IMR-90 (cell line): Measurements from ENCODE around the gene TCF4. TPM values are rescaled to one million over a fixed set of nuclear protein-coding genes. Genes with fewer than 3 reads are reported as not detected.
A peak's percentile ranks its signal among the peaks of the same experiment; 100 is the strongest.

Experiments used
- ATAC-seq: fragments of 200-7000 bp; cut with Tn5 transposase; 2 replicates; pipeline ENCODE4 v1.9.1; 2020; ENCODE audit warnings: low read depth, mild to moderate bottlenecking, moderate library complexity
- BruUV-seq: library from RNA; stranded (reverse); fragments of 400-500 nt; replicated peaks from 2 replicates; lab custom pipeline; 2021; lab: Mats Ljungman, UMichigan
- CTCF ChIA-PET: fragments of 300-600 bp; formaldehyde crosslinking; extraction: SDS; loops from one replicate; lab custom pipeline; 2021; ENCODE audit warnings: antibody characterized with exemption; lab: Yijun Ruan, JAX
- POLR2A ChIA-PET: fragments of 300-600 bp; sonication (Branson Sonifier 250); formaldehyde crosslinking; loops from one replicate; lab custom pipeline; 2022; ENCODE audit warnings: antibody characterized with exemption; ENCODE audit not compliant: unreplicated experiment; lab: Charles Lee
- DNase-seq: peaks from one replicate; pipeline ENCODE4 v3.0.0; 2013
- H2AFZ ChIP-seq: replicated peaks from 2 replicates; pipeline ENCODE3; 2013; ENCODE audit warnings: low read length, mild to moderate bottlenecking; ENCODE audit not compliant: poor library complexity
- H2AK5ac ChIP-seq: 2 replicates; pipeline ENCODE4 v1.6.1; 2013; ENCODE audit warnings: low read depth, low read length, inconsistent platforms
- H2AK9ac ChIP-seq: replicated peaks from 2 replicates; pipeline ENCODE3; 2013; ENCODE audit warnings: mild to moderate bottlenecking, low read depth, low read length, moderate library complexity; ENCODE audit not compliant: poor library complexity
- H2BK120ac ChIP-seq: 2 replicates; pipeline ENCODE4 v1.6.1; 2013; ENCODE audit warnings: low read depth, low read length, inconsistent platforms
- H2BK15ac ChIP-seq: 3 replicates; pipeline ENCODE4 v1.6.1; 2013; ENCODE audit warnings: low read depth, low read length, inconsistent platforms
- H2BK20ac ChIP-seq: 2 replicates; pipeline ENCODE4 v1.6.1; 2013; ENCODE audit warnings: low read depth, mild to moderate bottlenecking, inconsistent platforms, low read length, moderate library complexity
- H2BK5ac ChIP-seq: 2 replicates; pipeline ENCODE4 v1.6.1; 2013; ENCODE audit warnings: mild to moderate bottlenecking, low read depth, low read length, inconsistent platforms; ENCODE audit not compliant: poor library complexity, severe bottlenecking
- H3K14ac ChIP-seq: replicated peaks from 2 replicates; pipeline ENCODE4 v1.6.1; 2013; ENCODE audit warnings: low read depth, low read length, inconsistent platforms
- H3K18ac ChIP-seq: 2 replicates; pipeline ENCODE4 v1.6.1; 2013; ENCODE audit warnings: low read depth, low read length, control low read depth
- H3K23ac ChIP-seq: 2 replicates; pipeline ENCODE4 v1.6.1; 2013; ENCODE audit warnings: low read depth, low read length, inconsistent platforms
- H3K27ac ChIP-seq: 2 replicates; pipeline ENCODE4 v1.5.1; 2013; ENCODE audit warnings: mild to moderate bottlenecking, control low read depth, low read length; ENCODE audit not compliant: insufficient read depth
- H3K27me3 ChIP-seq: 2 replicates; pipeline ENCODE4 v1.6.1; 2013; ENCODE audit warnings: low read length; ENCODE audit not compliant: control insufficient read depth, insufficient read depth
- H3K36me3 ChIP-seq: 2 replicates; pipeline ENCODE4 v1.6.1; 2013; ENCODE audit warnings: low read length, mixed read lengths; ENCODE audit not compliant: control insufficient read depth, insufficient read depth
- H3K4ac ChIP-seq: 2 replicates; pipeline ENCODE4 v1.6.1; 2013; ENCODE audit warnings: low read depth, low read length, inconsistent platforms
- H3K4me1 ChIP-seq: 2 replicates; pipeline ENCODE4 v1.6.1; 2013; ENCODE audit warnings: low read length, mixed read lengths; ENCODE audit not compliant: control insufficient read depth, insufficient read depth
- H3K4me2 ChIP-seq: 2 replicates; pipeline ENCODE4 v1.6.1; 2013; ENCODE audit warnings: low read depth, mild to moderate bottlenecking, control low read depth, low read length, moderate library complexity
- H3K4me3 ChIP-seq: 2 replicates; pipeline ENCODE4 v1.5.1; 2013; ENCODE audit warnings: low read depth, mild to moderate bottlenecking, control low read depth, low read length, moderate library complexity; ENCODE audit not compliant: insufficient read depth
- H3K56ac ChIP-seq: 2 replicates; pipeline ENCODE4 v1.6.1; 2013; ENCODE audit warnings: low read length, inconsistent platforms; ENCODE audit not compliant: insufficient read depth; ENCODE audit errors: extremely low read depth
- H3K79me1 ChIP-seq, 2 experiments: 2 replicates each; pipeline ENCODE4 v1.6.1; 2013; ENCODE audit warnings: low read length in 2 of 2, inconsistent platforms in 1 of 2, low read depth in 1 of 2
- H3K9ac ChIP-seq: 2 replicates; pipeline ENCODE4 v1.6.1; 2013; ENCODE audit warnings: low read depth, low read length, control low read depth
- H3K9me1 ChIP-seq: 2 replicates; pipeline ENCODE4 v1.6.1; 2013; ENCODE audit warnings: low read length, inconsistent platforms; ENCODE audit not compliant: insufficient read depth
- H3K9me3 ChIP-seq: 2 replicates; pipeline ENCODE4 v1.6.1; 2013; ENCODE audit warnings: low read length; ENCODE audit not compliant: control insufficient read depth, insufficient read depth
- H4K20me1 ChIP-seq: 2 replicates; pipeline ENCODE4 v1.6.1; 2013; ENCODE audit warnings: low read length, inconsistent platforms; ENCODE audit not compliant: insufficient read depth
- H4K5ac ChIP-seq: 2 replicates; pipeline ENCODE4 v1.6.1; 2013; ENCODE audit warnings: mild to moderate bottlenecking, low read depth, low read length, control low read depth
- H4K8ac ChIP-seq, 2 experiments: 2 replicates each; pipeline ENCODE4 v1.6.1; 2013; ENCODE audit warnings: low read depth in 2 of 2, low read length in 2 of 2, control low read depth in 1 of 2, inconsistent platforms in 1 of 2
- H4K91ac ChIP-seq: 2 replicates; pipeline ENCODE4 v1.6.1; 2013; ENCODE audit warnings: low read depth, low read length, inconsistent platforms; ENCODE audit not compliant: insufficient read depth
- BHLHE40 ChIP-seq: fragments of 150-350 bp; IDR thresholded peaks from 2 replicates; pipeline ENCODE4 v1.6.1; 2016; ENCODE audit warnings: mild to moderate bottlenecking, low read depth, low read length
- CEBPB ChIP-seq: IDR thresholded peaks from 2 replicates; pipeline ENCODE4 v1.6.1; 2012; ENCODE audit warnings: low read depth, low read length, improper control_type of control experiment
- CHD1 ChIP-seq: IDR thresholded peaks from 2 replicates; pipeline ENCODE4 v1.6.1; 2012; ENCODE audit warnings: low read depth, low read length, improper control_type of control experiment
- CTCF ChIP-seq: conservative IDR thresholded peaks from 2 replicates; pipeline ENCODE4 v1.5.1; 2012; ENCODE audit warnings: mild to moderate bottlenecking, low read depth, low read length, improper control_type of control experiment
- ELK1 ChIP-seq: fragments of 150-350 bp; IDR thresholded peaks from 2 replicates; pipeline ENCODE4 v1.6.1; 2016; ENCODE audit warnings: low read depth, mild to moderate bottlenecking, low read length, moderate library complexity, borderline replicate concordance
- FOS ChIP-seq: fragments of 150-350 bp; IDR thresholded peaks from 2 replicates; pipeline ENCODE4 v1.6.1; 2016; ENCODE audit warnings: low read depth, low read length
- MAFK ChIP-seq: IDR thresholded peaks from 2 replicates; pipeline ENCODE4 v1.6.1; 2012; ENCODE audit warnings: low read depth, low read length, improper control_type of control experiment
- MAZ ChIP-seq: IDR thresholded peaks from 2 replicates; pipeline ENCODE4 v1.6.1; 2012; ENCODE audit warnings: low read depth, mild to moderate bottlenecking, low read length, improper control_type of control experiment, moderate library complexity, borderline replicate concordance
- MXI1 ChIP-seq: IDR thresholded peaks from 2 replicates; pipeline ENCODE4 v1.6.1; 2012; ENCODE audit warnings: low read depth, mild to moderate bottlenecking, low read length, moderate library complexity, borderline replicate concordance
- NFE2L2 ChIP-seq: fragments of 150-350 bp; IDR thresholded peaks from 2 replicates; pipeline ENCODE4 v1.6.1; 2016; ENCODE audit warnings: low read depth, mild to moderate bottlenecking, low read length
- POLR2A ChIP-seq: IDR thresholded peaks from 2 replicates; pipeline ENCODE4 v1.6.1; 2012; ENCODE audit warnings: mild to moderate bottlenecking, low read depth, low read length
- RAD21 ChIP-seq: IDR thresholded peaks from 2 replicates; pipeline ENCODE4 v1.6.1; 2012; ENCODE audit warnings: low read length, improper control_type of control experiment
- RCOR1 ChIP-seq: IDR thresholded peaks from 2 replicates; pipeline ENCODE4 v1.6.1; 2012; ENCODE audit warnings: mild to moderate bottlenecking, low read length, improper control_type of control experiment; ENCODE audit not compliant: insufficient replicate concordance
- RFX5 ChIP-seq: IDR thresholded peaks from 2 replicates; pipeline ENCODE4 v1.8.0; 2012; ENCODE audit warnings: low read depth, mild to moderate bottlenecking, low read length, moderate library complexity
- SMC3 ChIP-seq: fragments of 150-350 bp; IDR thresholded peaks from 2 replicates; pipeline ENCODE4 v1.6.1; 2016; ENCODE audit warnings: low read depth, mild to moderate bottlenecking, antibody characterized with exemption, low read length, moderate library complexity
- USF2 ChIP-seq: fragments of 150-350 bp; IDR thresholded peaks from 2 replicates; pipeline ENCODE4 v1.6.1; 2017; ENCODE audit warnings: mild to moderate bottlenecking, antibody characterized with exemption, low read length, low read depth
- WGBS, 2 experiments: methylation state at CpG; one replicate each; pipeline versions ENCODE4 v1.1.5 to v1.1.7; 2013; ENCODE audit warnings: missing lambda C conversion rate in 2 of 2; ENCODE audit not compliant: insufficient read length in 1 of 2; ENCODE audit errors: extremely low coverage in 2 of 2; 5-methylcytosine and 5-hydroxymethylcytosine counted together
- dilution Hi-C: fragments of 300-500 bp; cut with HindIII; formaldehyde crosslinking; loops from one replicate; pipeline ENCODE4 v1.14.3; 2018; ENCODE audit warnings: low sequenced_read_pairs; ENCODE audit not compliant: unreplicated experiment
- in situ Hi-C: fragments of 300-500 bp; cut with MboI; formaldehyde crosslinking; loops from 3 replicates; pipeline ENCODE4 v1.14.3; 2019; ENCODE audit warnings: low sequenced_read_pairs, inconsistent platforms, mixed read lengths
- intact Hi-C: fragments of 100-400 bp; cut with micrococcal nuclease; formaldehyde crosslinking; loops from 2 replicates; pipeline ENCODE4 v1.10.0; 2022
- polyA plus RNA-seq, 3 experiments: library from polyadenylated mRNA; depleted of rRNA; stranded (reverse); fragments of >200 nt; gene quantifications; 2 replicates each; pipeline ENCODE4 v1.2.3, GENCODE V29; 2012; ENCODE audit warnings: low replicate concordance in 1 of 3
- total RNA-seq: library from RNA; depleted of rRNA; stranded (reverse); fragments of >200 nt; gene quantifications from 2 replicates; pipeline ENCODE4 v1.2.3, GENCODE V29; 2012

Gene TCF4
- total and polyA plus RNA-seq, 2 of the 4 experiments (the other 2 are of a cell fraction), result 30.0 to 87.1 TPM

- Histone ChIP-seq H3K27me3 (no peaks in the 10 kb centered on the region), H3K4me3 (no peak overlapping the region), H3K14ac (0 out of 2 replicates have a peak overlapping the region, but pooled peaks have one; percentile 5), H3K27ac (no peak overlapping the region), H3K79me1 (peaks cover 36 to 73% of the 10 kb centered on the region in 2 experiments), H2BK20ac (no peak overlapping the region), H2AK9ac (no peak overlapping the region), H3K9me3 (no peaks in the 10 kb centered on the region), H2AFZ (no peak overlapping the region), H3K18ac (no peak overlapping the region), H3K56ac (no peak overlapping the region), H3K4ac (no peak overlapping the region), H4K91ac (no peak overlapping the region), H2AK5ac (0 out of 2 replicates have a peak overlapping the region, but pooled peaks have one; percentile 16), H4K5ac (no peak overlapping the region), H3K23ac (peak overlapping the region; percentile 23; the same call in 1 of the 2 replicates), H3K4me2 (no peak overlapping the region), H2BK5ac (no peak overlapping the region), H3K4me1 (peaks cover 18% of the 10 kb centered on the region), H2BK15ac (no peak overlapping the region), H3K36me3 (peaks cover 1% of the 10 kb centered on the region; the same call in 1 of the 2 replicates), H4K20me1 (peaks cover 14% of the 10 kb centered on the region; the same call in 1 of the 2 replicates), H3K9me1 (peaks cover 24% of the 10 kb centered on the region), H2BK120ac (no peak overlapping the region), H3K9ac (no peak overlapping the region), H4K8ac (no peak overlapping the region)
- BruUV-seq, result no TSS peak
- ChIA-PET POLR2A (no interaction called here), CTCF (no interaction called here)
- DNase-seq (no peak), ATAC-seq (no peak)
- dilution Hi-C loops, result no loop called here
- intact Hi-C loops, result no loop called here
- TF ChIP-seq USF2 (no peak), CEBPB (no peak), MAZ (no peak), RAD21 (no peak), FOS (no peak), MXI1 (no peak), MAFK (no peak), ELK1 (no peak), CTCF (no peak), NFE2L2 (no peak), CHD1 (no peak), RFX5 (no peak), RCOR1 (no peak), SMC3 (no peak), BHLHE40 (no peak), POLR2A (no peak)
- in situ Hi-C loops, result no loop called here
- WGBS, 2 experiments, result 100% methylated on average over 1 of the region's 2 CpGs; no CpG with 5 or more reads in 1 of the 2 experiments
These were observed 103.2 kb downstream of the TCF4 start for GRCh38 chr18:55484773-55485172.
